ENCODE data around the gene MTA1.

GRCh38 chr14:105430565-105430964 lies 10.9 kb downstream of the MTA1 start:
- TF ChIP-seq, protein P1, sequence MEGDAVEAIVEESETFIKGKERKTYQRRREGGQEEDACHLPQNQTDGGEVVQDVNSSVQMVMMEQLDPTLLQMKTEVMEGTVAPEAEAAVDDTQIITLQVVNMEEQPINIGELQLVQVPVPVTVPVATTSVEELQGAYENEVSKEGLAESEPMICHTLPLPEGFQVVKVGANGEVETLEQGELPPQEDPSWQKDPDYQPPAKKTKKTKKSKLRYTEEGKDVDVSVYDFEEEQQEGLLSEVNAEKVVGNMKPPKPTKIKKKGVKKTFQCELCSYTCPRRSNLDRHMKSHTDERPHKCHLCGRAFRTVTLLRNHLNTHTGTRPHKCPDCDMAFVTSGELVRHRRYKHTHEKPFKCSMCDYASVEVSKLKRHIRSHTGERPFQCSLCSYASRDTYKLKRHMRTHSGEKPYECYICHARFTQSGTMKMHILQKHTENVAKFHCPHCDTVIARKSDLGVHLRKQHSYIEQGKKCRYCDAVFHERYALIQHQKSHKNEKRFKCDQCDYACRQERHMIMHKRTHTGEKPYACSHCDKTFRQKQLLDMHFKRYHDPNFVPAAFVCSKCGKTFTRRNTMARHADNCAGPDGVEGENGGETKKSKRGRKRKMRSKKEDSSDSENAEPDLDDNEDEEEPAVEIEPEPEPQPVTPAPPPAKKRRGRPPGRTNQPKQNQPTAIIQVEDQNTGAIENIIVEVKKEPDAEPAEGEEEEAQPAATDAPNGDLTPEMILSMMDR (IDR thresholded peaks at IDR 0.05) = no peak
- TF ChIP-seq EP300 (IDR thresholded peaks at IDR 0.05) (no peak), POLR2A (IDR thresholded peaks at IDR 0.05) (no peak)
